Measurements from ENCODE around the gene CDC42BPA.

CDC42BPA gene

GRCh38 chr1:227210604-227211003 lies 107.7 kb downstream of the CDC42BPA start:
- H3K4me3 ChIP-seq (ENCODE audit: low read depth in 1 of 2, low read length in 1 of 2) = no peak overlapping the region
- TF ChIP-seq CTCF (IDR thresholded peaks at IDR 0.05) = no peak
- no peaks in the 10 kb centered on the region for H3K4me1 ChIP-seq (ENCODE audit: control insufficient read depth in 1 of 2, insufficient read depth in 1 of 2, low read depth in 1 of 2, low read length in 1 of 2)
- H3K36me3 ChIP-seq = no peaks in the 10 kb centered on the region
- H3K27ac ChIP-seq = no peak overlapping the region
- no peaks in the 10 kb centered on the region for H3K27me3 ChIP-seq
- H3K9me3 ChIP-seq = no peaks in the 10 kb centered on the region

GRCh38 chr1:227197064-227197463 lies 121.2 kb downstream of the CDC42BPA start:
- Histone ChIP-seq H3K9me3 (no peaks in the 10 kb centered on the region), H3K27me3 (no peaks in the 10 kb centered on the region), H3K4me1 (ENCODE audit: control insufficient read depth in 1 of 2, insufficient read depth in 1 of 2, low read depth in 1 of 2, low read length in 1 of 2) (no peaks in the 10 kb centered on the region), H3K36me3 (no peaks in the 10 kb centered on the region), H3K4me3 (ENCODE audit: low read depth in 1 of 2, low read length in 1 of 2) (no peak overlapping the region), H3K27ac (no peak overlapping the region)
- TF ChIP-seq CTCF (IDR thresholded peaks at IDR 0.05) = no peak

GRCh38 chr1:227192163-227192562 lies 126.1 kb downstream of the CDC42BPA start:
- no peak overlapping the region for H3K27ac ChIP-seq
- no peaks in the 10 kb centered on the region for H3K4me1 ChIP-seq (ENCODE audit: control insufficient read depth in 1 of 2, insufficient read depth in 1 of 2, low read depth in 1 of 2, low read length in 1 of 2)
- H3K9me3 ChIP-seq = no peaks in the 10 kb centered on the region
- no peaks in the 10 kb centered on the region for H3K36me3 ChIP-seq
- no peaks in the 10 kb centered on the region for H3K27me3 ChIP-seq
- no peak for TF ChIP-seq CTCF (IDR thresholded peaks at IDR 0.05)
- no peak overlapping the region for H3K4me3 ChIP-seq (ENCODE audit: low read depth in 1 of 2, low read length in 1 of 2)

GRCh38 chr1:227191607-227192006 lies 126.7 kb downstream of the CDC42BPA start:
- Histone ChIP-seq H3K27me3 (no peaks in the 10 kb centered on the region), H3K36me3 (no peaks in the 10 kb centered on the region), H3K27ac (no peak overlapping the region), H3K4me1 (ENCODE audit: control insufficient read depth in 1 of 2, insufficient read depth in 1 of 2, low read depth in 1 of 2, low read length in 1 of 2) (no peaks in the 10 kb centered on the region), H3K4me3 (ENCODE audit: low read depth in 1 of 2, low read length in 1 of 2) (no peak overlapping the region), H3K9me3 (no peaks in the 10 kb centered on the region)
- TF ChIP-seq CTCF (IDR thresholded peaks at IDR 0.05) = no peak

- Histone ChIP-seq H3K4me1 (ENCODE audit: control insufficient read depth in 1 of 2, insufficient read depth in 1 of 2, low read depth in 1 of 2, low read length in 1 of 2) (no peaks in the 10 kb centered on the region), H3K27me3 (no peaks in the 10 kb centered on the region), H3K9me3 (no peaks in the 10 kb centered on the region), H3K4me3 (ENCODE audit: low read depth in 1 of 2, low read length in 1 of 2) (no peak overlapping the region), H3K27ac (no peak overlapping the region), H3K36me3 (no peaks in the 10 kb centered on the region)
- no peak for TF ChIP-seq CTCF (IDR thresholded peaks at IDR 0.05)
Measured at GRCh38 chr1:227190321-227190720, 128.0 kb downstream of the CDC42BPA start.

- no peaks in the 10 kb centered on the region for H3K27me3 ChIP-seq
- H3K27ac ChIP-seq = no peak overlapping the region
- no peaks in the 10 kb centered on the region for H3K9me3 ChIP-seq
- TF ChIP-seq CTCF (IDR thresholded peaks at IDR 0.05) = no peak
- H3K4me1 ChIP-seq (ENCODE audit: control insufficient read depth in 1 of 2, insufficient read depth in 1 of 2, low read depth in 1 of 2, low read length in 1 of 2) = no peaks in the 10 kb centered on the region
- H3K4me3 ChIP-seq (ENCODE audit: low read depth in 1 of 2, low read length in 1 of 2) = no peak overlapping the region
- no peaks in the 10 kb centered on the region for H3K36me3 ChIP-seq
Measured at GRCh38 chr1:227185291-227185690, 133.0 kb downstream of the CDC42BPA start.
